Stimulated activated CD8-positive, alpha-beta memory T cell treated with anti-CD3 and anti-CD28 coated beads, Interleukin-2, amount 100 ng/mL, for 1 hour (primary cell): ENCODE data around the gene NINL.
"Not testable (repeated sequence)": the region's sequence is repeated elsewhere in the genome, so short reads cannot be mapped to it uniquely, and the experiment has no call there.

Experiments
- DNase-seq, 2 donors: peaks; one replicate each; pipeline ENCODE4 v3.0.0-alpha.2; 2020; ENCODE audit warnings: low read depth in 2 of 2

NINL gene

DNA sequence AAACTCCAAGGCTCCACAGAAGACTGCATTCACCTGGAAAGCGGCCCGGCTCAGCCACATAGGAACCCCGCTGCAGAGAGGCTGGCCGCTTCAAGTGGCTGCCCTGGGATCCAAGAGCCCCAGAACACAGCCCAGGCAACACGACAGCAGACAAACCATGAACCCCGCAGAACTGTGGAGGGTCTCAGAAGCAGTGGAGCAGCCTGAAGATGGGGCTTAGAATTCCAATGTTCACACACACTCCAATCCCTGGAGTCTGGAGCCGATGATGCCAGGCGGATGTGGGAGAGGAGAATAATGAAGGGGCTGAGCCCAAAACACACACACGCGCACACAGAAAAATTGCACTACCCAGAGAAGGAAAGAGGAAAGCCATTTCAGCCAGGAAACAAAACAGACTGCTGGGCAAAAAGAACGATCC is 52.4 kb downstream of the NINL start:
- no peak for DNase-seq

DNA sequence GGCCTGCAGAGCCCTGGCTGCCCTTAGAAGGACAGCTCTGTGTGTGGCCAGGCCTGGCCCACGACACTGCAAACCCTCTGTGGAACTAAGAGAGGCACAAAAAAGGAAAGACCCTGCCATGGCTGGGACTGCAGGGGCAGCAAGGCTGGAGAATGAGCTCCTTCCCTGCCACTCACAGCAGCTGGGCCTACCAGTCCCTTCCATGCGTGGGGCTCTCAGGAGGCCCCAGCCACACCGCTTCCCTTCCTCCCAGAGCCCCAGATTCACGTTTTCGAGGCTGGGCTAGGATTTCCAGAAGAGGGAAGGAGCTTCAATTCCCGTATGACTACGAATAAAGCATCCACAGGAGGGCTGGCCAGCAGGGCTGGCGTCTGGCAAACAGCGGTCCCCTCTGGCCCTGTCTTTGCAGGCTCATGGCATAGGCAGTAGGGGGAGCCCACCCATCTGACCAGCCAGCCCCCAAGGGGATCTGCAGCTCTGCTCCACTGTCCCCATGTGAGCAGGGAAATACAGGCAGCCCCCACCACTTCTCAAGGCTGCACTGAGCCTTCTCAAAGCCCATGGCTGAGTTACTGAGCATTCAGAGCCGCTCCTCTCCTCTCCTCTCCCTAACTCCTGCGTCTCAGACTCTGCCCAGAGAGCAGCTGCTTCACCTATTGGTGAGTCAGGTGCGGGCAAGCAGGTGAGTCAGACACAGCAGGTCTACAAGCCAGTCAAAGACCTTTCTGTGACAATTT is 53.1 kb downstream of the NINL start:
- DNase-seq: no peak

DNA sequence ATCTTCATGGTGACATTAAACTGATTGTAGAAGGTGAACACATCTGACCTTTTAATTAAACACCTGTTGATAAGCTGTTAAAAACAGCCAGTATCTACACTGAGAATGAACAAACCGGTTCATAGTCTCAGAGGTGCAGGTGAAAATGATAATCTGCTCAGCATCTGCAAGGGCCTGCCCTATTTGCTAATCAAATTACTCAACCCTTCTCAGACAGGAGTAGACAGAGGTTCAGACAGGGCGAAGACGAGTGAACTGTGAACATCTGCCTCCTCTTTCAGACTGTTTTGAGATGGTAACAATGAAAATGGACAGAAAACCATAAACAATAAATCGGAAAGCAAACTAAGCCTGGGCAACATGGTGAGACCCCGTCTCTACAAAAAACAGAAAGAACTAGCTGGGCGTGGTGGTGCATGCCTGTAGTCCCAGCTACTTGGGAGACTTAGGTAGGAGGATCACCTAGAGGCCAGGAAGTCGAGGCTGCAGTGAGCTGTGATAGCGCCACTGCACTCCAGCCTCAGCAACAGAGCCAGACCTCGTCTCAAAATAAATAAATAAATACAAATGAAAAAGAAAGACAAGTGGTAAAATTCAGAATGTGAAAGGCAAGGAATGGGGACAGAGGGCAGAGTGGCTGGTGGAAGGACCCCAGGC is 55.9 kb downstream of the NINL start:
- no peak for DNase-seq

DNA sequence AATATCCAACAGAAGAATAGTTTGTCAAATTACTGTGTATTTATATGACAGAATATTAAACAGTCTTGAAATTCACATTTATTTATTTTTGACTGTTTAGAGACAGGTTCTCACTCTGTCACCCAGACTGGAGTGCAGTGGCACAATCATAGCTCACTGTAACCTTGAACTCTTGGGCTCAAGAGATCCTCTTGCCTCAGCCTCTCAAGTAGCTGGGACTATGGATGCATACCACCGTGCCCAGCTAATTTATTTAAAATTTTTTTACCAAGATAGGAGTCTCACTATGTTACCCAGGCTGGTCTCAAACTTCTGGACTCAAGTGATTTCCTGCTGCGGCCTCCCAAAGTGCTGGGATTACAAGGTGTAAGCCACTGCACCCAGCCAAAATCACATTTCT is 57.4 kb downstream of the NINL start:
- no peak for DNase-seq

DNA sequence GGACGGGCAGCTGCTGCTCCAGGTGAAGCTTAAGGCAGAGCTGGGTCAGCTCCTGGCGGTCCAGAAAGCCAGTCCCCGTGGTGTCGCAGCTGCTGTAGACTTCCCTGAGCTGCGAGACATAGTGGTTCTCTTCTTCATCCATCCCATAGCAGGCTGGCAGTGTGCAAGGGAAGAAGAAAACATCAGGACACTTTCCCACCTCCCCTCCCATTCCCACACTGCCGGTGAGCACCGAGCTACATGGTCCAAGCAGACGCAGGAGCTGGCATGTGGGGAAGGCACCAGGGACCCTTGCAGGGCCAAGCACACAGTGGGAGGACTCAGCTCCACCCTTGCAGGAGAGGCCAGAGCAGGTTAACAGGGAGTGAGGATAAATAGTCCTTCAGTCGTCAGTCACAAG is 58.9 kb downstream of the NINL start:
- no peak for DNase-seq

DNA sequence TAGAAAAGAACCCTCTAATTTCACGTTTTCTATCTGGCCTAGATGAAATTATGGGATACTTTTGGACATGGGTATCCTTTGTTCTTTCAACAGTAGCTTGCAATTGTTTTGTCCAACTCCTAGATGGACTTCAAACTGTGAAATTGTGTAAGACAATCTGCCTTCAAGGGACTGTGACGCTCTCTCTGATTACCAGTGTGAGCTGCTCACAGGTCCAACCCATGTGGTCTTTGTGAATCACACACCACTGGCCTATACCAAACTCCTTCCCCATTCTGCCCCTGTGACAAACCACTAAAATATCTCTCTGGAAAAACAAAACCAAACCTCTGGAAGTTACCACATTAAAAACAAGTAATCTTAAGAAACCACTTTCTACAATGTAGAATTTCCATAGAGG is 59.5 kb downstream of the NINL start:
- no peak for DNase-seq

DNA sequence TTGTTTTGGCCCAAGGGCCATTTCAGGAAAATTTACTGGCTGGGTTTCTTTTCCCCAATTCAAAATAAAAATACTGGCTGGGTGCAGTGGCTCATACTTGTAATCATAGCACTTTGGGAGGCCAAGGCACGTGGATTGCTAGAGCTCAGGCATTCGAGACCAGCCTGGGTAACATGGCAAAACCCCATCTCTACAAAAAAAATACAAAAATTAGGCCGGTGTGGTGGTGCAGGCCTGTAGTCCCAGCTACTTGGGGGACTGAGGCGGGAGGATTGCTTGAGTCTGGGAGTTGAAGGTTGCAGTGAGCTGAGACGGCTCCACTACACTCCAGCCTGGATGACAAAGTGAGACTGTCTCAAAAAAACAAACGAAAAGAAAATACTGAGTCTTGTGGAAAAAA is 60.0 kb downstream of the NINL start:
- no peak for DNase-seq

DNA sequence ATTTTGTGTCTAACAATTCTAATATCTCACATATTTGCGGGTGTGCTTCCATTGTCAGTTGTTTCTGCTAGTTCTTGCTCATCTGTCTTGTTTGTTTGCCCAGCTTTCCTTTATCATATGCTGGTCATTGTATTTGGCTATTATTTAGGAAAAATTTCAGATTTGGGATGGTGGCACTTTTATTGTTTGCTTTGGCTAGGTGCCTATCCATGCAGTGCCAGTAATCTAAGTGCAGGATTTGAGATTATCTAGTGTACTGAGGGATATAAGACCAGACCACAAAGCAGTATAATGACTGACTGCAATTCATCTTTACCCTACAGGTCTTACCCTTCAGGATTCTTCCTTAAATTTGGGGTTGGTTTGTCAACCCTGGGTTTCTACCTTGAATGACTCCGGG is 63.9 kb downstream of the NINL start:
- DNase-seq: no peak

DNA sequence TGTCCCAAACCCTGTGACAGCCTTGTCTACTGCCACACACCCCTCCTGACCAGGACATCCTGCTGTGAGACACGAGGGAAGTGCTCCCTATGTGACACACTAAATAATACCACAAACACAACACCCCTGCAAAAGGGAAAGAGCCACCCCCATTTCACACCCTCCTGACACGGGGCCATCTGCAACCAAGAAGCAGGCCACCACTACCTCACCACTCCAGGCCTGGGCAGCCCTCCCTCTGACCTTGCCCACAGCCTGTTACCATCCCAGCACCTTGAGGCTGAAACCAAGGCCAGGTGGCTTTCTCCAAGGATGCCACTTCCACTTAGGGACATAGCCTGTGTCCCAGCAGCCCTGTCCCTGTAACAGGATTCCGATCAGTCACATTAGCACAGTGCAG is 68.2 kb downstream of the NINL start:
- no peak for DNase-seq

DNA sequence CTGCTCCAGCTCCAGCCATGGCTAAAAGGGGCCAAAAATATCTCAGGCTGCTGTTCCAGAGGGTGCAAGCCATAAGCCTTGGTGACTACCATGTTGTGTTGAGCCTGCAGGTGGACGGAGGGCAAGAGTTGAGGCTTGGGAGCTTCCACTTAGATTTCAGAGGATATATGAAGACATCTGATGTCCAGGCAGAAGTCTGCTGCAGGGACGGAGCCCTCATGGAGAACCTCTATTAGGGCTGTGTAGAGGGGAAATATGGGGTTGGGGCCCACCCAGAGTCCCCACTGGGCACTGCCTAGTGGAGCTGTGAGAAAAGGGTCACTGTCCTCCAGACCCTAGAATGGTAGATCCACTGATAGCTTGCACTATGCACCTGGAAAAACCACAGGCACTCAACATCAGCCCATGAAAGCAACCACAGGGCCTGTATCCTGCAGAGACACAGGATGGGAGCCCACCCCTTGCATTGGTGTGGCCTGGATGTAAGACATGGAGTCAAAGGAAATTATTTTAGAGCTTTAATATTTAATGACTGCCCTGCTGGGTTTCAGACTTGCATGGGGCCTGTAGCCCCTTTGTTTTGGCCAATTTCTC is 70.5 kb downstream of the NINL start:
- no peak for DNase-seq

DNA sequence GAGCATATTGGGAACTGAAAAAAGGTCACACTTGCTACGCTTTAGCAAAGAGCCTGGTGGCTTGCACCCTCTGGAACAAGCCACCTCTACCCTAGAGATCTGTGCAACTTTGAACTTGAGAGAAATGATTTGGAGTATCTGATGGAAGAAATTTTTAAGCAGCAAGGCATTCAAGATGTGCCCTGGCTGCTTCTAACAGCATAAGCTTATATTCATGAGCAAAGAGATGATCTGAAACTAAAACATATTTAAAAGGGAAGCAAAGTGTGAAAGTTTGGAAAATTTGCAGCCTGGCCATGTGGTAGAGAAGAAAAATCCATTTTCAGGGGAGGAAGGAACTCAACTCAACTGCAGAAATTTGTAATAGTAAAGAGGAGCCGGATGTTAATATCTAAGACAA is 71.1 kb downstream of the NINL start:
- DNase-seq: no peak

DNA sequence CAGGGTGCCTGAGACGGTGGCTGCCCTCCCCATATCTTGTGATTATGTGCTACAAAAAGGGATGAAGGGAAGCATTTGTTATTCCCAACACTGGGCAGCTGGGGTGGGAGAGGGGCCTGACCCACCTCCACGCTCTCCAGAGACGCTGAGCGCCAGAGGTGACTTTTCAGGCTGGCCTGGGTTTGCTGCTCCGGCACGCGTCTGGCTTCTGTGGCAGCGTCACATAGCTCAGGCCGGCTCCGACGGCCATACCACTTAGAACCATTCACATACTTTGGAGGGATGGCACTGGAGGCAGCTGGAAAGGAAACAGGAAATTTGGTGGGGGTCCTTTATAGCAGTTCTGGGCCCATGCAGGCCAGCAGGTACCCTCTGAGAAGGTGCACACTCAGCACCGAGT is 72.6 kb downstream of the NINL start:
- no peak for DNase-seq

DNA sequence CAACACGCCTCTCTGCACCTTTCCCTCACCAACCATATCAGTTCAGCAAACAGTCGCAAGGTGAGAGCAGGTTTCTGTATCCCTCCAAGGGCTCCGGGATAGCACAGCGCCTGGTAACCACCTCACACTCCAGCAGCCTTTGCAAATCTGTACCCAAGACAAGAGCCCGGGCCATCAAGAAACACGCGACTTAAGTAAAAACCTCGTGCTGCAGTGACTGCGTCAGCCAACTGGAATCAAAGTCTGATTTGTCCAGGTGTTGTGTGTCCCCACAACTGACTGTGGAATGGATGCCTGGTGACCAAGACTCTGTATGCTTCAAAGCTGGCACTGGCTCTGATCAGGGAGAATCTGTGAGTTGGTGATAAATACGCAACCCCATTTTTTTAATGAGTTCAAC is 74.1 kb downstream of the NINL start:
- DNase-seq: no peak

DNA sequence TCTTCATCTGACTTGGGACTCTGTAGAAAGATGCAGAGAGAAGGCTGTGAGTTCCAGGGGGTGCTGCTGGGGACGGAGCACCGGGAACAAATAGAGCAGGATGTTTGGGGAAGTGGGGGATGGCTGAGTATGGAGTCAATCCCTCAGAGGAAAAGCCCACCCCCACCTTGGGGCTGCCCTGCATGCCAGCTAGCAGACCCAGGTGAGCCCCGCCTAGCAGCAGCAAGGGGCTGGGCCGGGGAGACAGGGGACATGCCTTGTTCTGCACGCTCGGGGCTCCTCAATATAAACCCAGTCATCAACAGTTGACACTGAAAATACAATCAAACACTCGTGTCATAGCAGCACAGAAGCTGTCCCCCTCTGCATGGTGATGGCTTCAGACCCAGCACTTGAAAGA is 74.6 kb downstream of the NINL start:
- DNase-seq: no peak

DNA sequence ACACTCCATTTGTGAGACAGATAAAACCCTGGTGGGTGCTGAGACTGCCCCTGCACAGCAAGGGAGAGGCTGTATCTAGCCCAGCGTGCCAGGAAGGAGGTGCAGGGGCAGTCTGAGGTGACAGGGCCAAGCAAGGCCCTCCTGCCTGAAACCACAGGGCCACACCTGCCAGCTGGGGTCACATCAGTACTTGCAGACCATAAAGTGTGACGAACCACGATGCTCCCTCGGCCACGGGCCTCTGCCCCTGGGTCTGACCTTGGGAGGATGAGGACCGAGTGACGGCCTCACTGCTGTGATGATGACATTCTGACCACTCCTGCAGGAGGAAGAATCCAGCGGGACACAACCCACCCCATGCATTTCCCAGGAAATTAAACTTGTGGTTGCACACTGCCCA is 75.1 kb downstream of the NINL start:
- no peak for DNase-seq

DNA sequence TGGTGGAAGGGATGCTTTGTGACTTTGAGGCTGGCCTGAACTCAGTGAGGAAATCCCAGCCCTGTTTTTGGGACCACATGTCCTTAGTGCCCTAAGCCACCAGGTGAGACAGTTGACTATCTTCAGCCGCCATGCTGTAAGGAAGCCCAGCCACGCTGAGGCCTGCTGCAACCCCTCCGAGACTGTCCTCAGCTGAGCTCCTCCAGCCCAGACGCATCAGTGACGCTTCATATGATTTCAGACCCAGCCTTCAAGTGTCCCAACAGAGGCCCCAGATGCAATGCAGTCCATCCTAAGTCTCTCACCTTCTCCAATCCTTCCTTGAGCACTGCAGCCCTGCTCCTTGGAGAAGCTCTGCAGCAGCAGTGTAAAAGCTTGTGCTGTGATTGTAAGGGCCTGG is 76.2 kb downstream of the NINL start:
- DNase-seq: no peak

DNA sequence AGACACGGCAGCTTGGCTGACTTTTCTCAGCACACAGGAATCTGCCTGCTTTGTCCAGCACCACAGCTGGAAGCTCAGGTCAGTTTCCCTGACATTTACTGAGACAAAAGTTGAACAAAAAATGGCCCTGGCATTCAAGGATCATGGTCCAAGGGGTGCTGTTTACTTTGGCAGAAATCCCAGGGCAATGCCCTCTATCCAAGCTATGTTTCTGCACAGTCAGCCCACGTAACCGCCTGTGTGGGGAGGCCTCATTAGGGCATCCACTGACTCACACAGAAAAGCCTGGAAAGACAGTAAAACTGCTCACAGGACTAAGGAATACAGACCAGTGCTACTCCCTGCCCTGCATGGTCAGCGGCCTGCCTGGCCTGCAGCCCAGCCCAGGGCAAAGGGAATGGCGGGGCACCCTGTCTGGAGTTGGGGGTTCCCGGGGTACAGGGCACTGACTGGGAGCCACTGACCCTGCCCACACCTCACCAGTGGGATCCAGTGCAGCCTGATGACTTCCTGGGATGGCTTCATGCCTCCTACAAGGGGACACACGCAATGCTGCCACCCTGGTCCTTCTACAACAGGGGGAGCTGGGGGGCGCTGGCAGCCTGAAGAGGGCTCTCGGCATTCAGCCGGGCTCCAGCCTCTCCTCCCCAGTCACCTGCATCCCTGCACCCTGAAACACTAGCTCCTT is 77.1 kb downstream of the NINL start:
- DNase-seq: no peak

DNA sequence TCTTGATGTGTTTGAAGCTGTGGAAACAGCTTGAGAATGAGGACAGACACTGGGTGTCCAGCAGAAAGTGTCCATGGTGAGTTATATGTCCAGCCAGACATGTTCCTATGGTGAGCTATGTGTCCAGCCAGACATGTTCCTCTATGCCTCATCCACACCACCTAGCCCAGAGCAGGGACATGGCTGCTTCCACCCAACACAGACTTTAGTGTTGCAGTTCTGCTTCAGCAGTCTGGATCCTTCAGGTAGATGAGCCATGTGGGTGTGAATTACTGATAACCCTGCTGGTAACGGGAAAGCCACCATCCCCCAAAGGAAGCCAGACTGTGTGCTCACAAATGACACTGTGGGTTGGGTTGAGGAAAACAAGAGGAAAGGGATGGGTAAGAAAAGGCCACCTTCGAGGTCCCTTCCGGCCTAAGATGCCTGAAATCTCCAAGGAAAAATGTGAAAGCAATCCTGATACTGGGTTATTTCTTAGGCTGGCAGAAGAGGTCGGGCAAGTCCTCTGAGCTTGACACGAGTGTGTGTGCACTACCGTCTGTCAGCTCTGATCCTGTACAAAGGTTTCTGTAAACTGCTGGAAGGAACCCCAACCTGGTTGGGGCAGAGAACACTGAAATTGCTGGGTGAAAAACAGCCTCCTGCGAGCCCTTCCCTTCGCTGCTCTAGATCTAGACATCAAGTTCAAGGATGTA is 77.8 kb downstream of the NINL start:
- no peak for DNase-seq

DNA sequence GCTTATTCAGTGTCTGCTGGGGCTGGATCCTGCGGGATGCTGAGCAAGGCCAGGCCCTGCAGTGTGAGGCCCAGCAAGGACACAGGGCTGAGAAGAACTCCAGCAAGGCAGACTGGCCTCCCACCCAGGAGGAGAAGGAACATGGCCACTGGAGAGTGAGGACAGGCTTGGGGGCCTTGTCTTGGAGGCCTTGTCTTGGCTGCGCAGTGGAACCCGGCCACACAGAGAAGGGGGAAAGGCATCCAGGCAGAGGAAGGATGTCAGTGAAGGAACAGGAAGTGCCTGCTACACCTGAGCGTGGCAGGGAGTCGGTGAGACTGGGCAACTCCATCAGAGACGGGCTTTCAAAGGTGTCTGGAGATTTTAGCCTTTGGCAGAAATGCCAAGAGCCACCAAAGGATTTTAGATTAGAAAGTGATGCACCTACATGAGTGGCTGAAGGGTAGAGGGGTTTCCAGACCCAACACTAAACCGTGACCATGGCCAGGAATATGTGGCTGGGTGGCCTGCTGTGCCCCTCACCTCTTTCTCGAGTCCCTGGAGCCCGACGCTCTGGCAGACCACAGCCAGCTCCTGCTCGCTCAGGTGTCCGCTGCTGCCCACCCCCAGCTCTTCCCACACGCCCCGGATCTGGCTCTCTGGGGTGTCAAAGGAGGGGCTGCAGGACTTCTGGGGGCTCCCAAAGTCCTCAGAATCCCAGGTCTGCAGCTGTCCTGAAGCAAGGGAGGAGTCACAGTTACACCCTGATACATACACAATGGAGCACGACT is 80.8 kb downstream of the NINL start:
- DNase-seq: no peak

DNA sequence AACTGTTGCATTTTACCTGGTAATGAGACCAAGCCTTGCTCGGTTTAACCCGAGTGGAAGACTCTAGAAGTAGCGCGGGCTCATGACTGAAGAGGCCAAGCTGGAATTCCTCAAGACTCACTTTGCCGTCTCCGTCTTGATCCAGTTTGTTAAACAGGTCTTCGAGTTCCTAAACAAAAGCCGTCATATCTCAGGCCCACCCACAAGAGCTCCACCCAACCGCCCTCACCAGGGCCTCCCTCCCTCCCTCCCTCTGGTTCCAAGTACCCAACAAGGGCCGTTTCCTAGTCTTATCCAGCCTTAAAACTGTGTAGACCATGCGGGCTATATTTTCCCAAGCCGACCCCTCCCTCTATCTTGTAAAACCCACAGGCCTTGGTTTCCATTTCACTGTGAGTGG is 81.4 kb downstream of the NINL start:
- no peak for DNase-seq

DNA sequence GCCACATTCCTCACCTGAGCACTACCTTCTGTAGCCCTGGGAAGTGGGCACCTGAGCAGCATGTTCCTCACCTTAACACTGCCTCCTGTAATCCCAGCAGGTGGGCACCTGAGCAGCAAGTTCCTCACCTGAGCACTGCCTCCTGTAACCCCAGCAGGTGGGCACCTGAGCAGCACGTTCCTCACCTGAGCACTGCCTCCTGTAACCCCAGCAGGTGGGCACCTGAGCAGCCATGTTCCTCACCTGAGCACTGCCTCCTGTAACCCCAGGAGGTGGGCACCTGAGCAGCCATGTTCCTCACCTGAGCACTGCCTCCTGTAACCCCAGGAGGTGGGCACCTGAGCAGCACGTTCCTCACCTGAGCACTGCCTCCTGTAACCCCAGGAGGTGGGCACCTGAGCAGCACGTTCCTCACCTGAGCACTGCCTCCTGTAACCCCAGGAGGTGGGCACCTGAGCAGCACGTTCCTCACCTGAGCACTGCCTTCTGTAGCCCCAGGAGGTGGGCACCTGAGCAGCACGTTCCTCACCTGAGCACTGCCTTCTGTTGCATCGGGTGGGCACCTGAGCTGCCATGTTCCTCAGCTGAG is 82.2 kb downstream of the NINL start:
- DNase-seq: not testable (repeated sequence)
